ENCODE results near the gene CNTN5.
"Not testable (repeated sequence)": the region's sequence is repeated elsewhere in the genome, so short reads cannot be mapped to it uniquely, and the experiment has no call there.

Gene CNTN5

GRCh38 chr11:99803501-99803900, 782.8 kb downstream of the CNTN5 start:
- DNase-seq = no peak

- no peak for DNase-seq
Measured at GRCh38 chr11:99812516-99812915, 791.8 kb downstream of the CNTN5 start.

- DNase-seq = no peak
Measured at GRCh38 chr11:99814021-99814420, 793.3 kb downstream of the CNTN5 start.

- DNase-seq = no peak
Measured at GRCh38 chr11:99814738-99815137, 794.0 kb downstream of the CNTN5 start.

- no peak for DNase-seq
Measured at GRCh38 chr11:99818991-99819390, 798.2 kb downstream of the CNTN5 start.

GRCh38 chr11:99822846-99823565, 802.3 kb downstream of the CNTN5 start:
- no peak for DNase-seq

- not testable (repeated sequence) for DNase-seq
Measured at GRCh38 chr11:99836739-99837138, 816.0 kb downstream of the CNTN5 start.

GRCh38 chr11:99841885-99842284, 821.1 kb downstream of the CNTN5 start:
- DNase-seq = no peak

GRCh38 chr11:99865951-99866350, 845.2 kb downstream of the CNTN5 start:
- DNase-seq = no peak

- DNase-seq = no peak
Measured at GRCh38 chr11:99881610-99882009, 860.9 kb downstream of the CNTN5 start.

GRCh38 chr11:99884750-99885149, 864.0 kb downstream of the CNTN5 start:
- no peak for DNase-seq

- no peak for DNase-seq
Measured at GRCh38 chr11:99887481-99887880, 866.7 kb downstream of the CNTN5 start.

- DNase-seq = no peak
Measured at GRCh38 chr11:99893811-99894210, 873.1 kb downstream of the CNTN5 start.

GRCh38 chr11:99901175-99901574, 880.4 kb downstream of the CNTN5 start:
- DNase-seq = no peak

- no peak for DNase-seq
Measured at GRCh38 chr11:99911116-99911515, 890.4 kb downstream of the CNTN5 start.

GRCh38 chr11:99916078-99916477, 895.3 kb downstream of the CNTN5 start:
- no peak for DNase-seq

- no peak for DNase-seq
Measured at GRCh38 chr11:99918761-99919160, 898.0 kb downstream of the CNTN5 start.

GRCh38 chr11:99920956-99921355, 900.2 kb downstream of the CNTN5 start:
- DNase-seq = no peak

GRCh38 chr11:99925968-99926367, 905.2 kb downstream of the CNTN5 start:
- DNase-seq = no peak

- no peak for DNase-seq
Measured at GRCh38 chr11:99932684-99933083, 911.9 kb downstream of the CNTN5 start.

GRCh38 chr11:99934008-99934407, 913.3 kb downstream of the CNTN5 start:
- DNase-seq = no peak

GRCh38 chr11:99937330-99937729, 916.6 kb downstream of the CNTN5 start:
- no peak for DNase-seq

GRCh38 chr11:99952816-99953215, 932.1 kb downstream of the CNTN5 start:
- no peak for DNase-seq

- DNase-seq = no peak
Measured at GRCh38 chr11:99960536-99960935, 939.8 kb downstream of the CNTN5 start.

- DNase-seq = no peak
Measured at GRCh38 chr11:99968336-99968735, 947.6 kb downstream of the CNTN5 start.
